GM19467 (cell line): ENCODE measurements around the gene BTG4.

ENCODE experiments used
- ATAC-seq: cut with Tn5 transposase; IDR thresholded peaks from one replicate; pipeline ENCODE4 v1.9.1; 2021; ENCODE audit warnings: mild to moderate bottlenecking, moderate library complexity; ENCODE audit not compliant: unreplicated experiment

The BTG4 gene

GRCh38 chr11:111499483-111499882 is 12.7 kb downstream of the BTG4 start:
- ATAC-seq = no peak

- no peak for ATAC-seq
Measured at GRCh38 chr11:111494040-111494439, 18.1 kb downstream of the BTG4 start.

GRCh38 chr11:111490496-111490895 is 21.7 kb downstream of the BTG4 start:
- no peak for ATAC-seq

GRCh38 chr11:111483431-111483830 is 28.8 kb downstream of the BTG4 start:
- ATAC-seq = no peak

- ATAC-seq = no peak
Measured at GRCh38 chr11:111479666-111480065, 32.5 kb downstream of the BTG4 start.

- no peak for ATAC-seq
Measured at GRCh38 chr11:111477898-111478297, 34.3 kb downstream of the BTG4 start.

GRCh38 chr11:111476956-111477355 is 35.2 kb downstream of the BTG4 start:
- ATAC-seq = no peak

GRCh38 chr11:111476366-111476765 is 35.8 kb downstream of the BTG4 start:
- no peak for ATAC-seq

GRCh38 chr11:111474432-111474831 is 37.8 kb downstream of the BTG4 start:
- ATAC-seq = no peak

- no peak for ATAC-seq
Measured at GRCh38 chr11:111472228-111472627, 40.0 kb downstream of the BTG4 start.

GRCh38 chr11:111469200-111469599 is 43.0 kb downstream of the BTG4 start:
- no peak for ATAC-seq

- no peak for ATAC-seq
Measured at GRCh38 chr11:111466615-111467014, 45.6 kb downstream of the BTG4 start.

GRCh38 chr11:111465400-111465799 is 46.8 kb downstream of the BTG4 start:
- ATAC-seq = no peak

- ATAC-seq = no peak
Measured at GRCh38 chr11:111463276-111463675, 48.9 kb downstream of the BTG4 start.

GRCh38 chr11:111462329-111462728 is 49.9 kb downstream of the BTG4 start:
- no peak for ATAC-seq

GRCh38 chr11:111461460-111462235 is 50.5 kb downstream of the BTG4 start:
- no peak for ATAC-seq

- no peak for ATAC-seq
Measured at GRCh38 chr11:111460856-111461255, 51.3 kb downstream of the BTG4 start.

- no peak for ATAC-seq
Measured at GRCh38 chr11:111460340-111460739, 51.8 kb downstream of the BTG4 start.

GRCh38 chr11:111459506-111460270 is 52.5 kb downstream of the BTG4 start:
- ATAC-seq = no peak

GRCh38 chr11:111457731-111458368 is 54.3 kb downstream of the BTG4 start:
- no peak for ATAC-seq

- ATAC-seq = no peak
Measured at GRCh38 chr11:111456859-111457730, 55.1 kb downstream of the BTG4 start.
